Panc1 (cell line): ENCODE measurements around the gene SH3BP5L. TPM values are rescaled to one million over a fixed set of nuclear protein-coding genes. Genes with fewer than 3 reads are reported as not detected.

Source experiments
- ATAC-seq: fragments of 200-7000 bp; cut with Tn5 transposase; 2 replicates; pipeline ENCODE4 v1.9.1; 2020; ENCODE audit warnings: mild to moderate bottlenecking, moderate library complexity
- BruUV-seq: library from RNA; stranded (reverse); fragments of 400-500 nt; replicated peaks from 2 replicates; lab custom pipeline; 2021; lab: Mats Ljungman, UMichigan
- CTCF ChIA-PET: fragments of 300-600 bp; sonication (Branson Sonifier 250); formaldehyde crosslinking; loops from one replicate; lab custom pipeline; 2022; ENCODE audit warnings: antibody characterized with exemption; lab: Charles Lee
- POLR2A ChIA-PET: fragments of 300-600 bp; sonication (Branson Sonifier 250); formaldehyde crosslinking; loops from one replicate; lab custom pipeline; 2022; ENCODE audit warnings: antibody characterized with exemption; lab: Charles Lee
- DNase-seq: peaks from one replicate; pipeline ENCODE4 v3.0.0-alpha.2; 2010; ENCODE audit warnings: low read depth, low spot score
- H3K27ac ChIP-seq: 2 replicates; pipeline ENCODE4 v1.5.1; 2011; ENCODE audit warnings: mild to moderate bottlenecking, low read length, inconsistent platforms
- H3K27me3 ChIP-seq: fragments of 200-500 bp; sonication (Bioruptor generic); 2 replicates; pipeline ENCODE4 v1.6.0; 2014; ENCODE audit warnings: low read length, inconsistent platforms; ENCODE audit not compliant: control insufficient read depth, insufficient read depth
- H3K36me3 ChIP-seq: fragments of 200-500 bp; sonication (Bioruptor generic); 2 replicates; pipeline ENCODE4 v1.5.1; 2014; ENCODE audit warnings: inconsistent platforms, mild to moderate bottlenecking, low read length, moderate library complexity; ENCODE audit not compliant: control insufficient read depth, insufficient read depth
- H3K4me1 ChIP-seq: 2 replicates; pipeline ENCODE4 v1.5.1; 2011; ENCODE audit warnings: inconsistent platforms, mild to moderate bottlenecking, low read length, moderate library complexity; ENCODE audit not compliant: control insufficient read depth, insufficient read depth
- H3K4me3 ChIP-seq, 2 experiments: 2 replicates each; pipeline ENCODE4 v1.5.1; 2011 to 2012; ENCODE audit warnings: low read depth in 2 of 2, low read length in 2 of 2, mild to moderate bottlenecking in 2 of 2, inconsistent platforms in 1 of 2, moderate library complexity in 1 of 2
- H3K9me3 ChIP-seq: fragments of 200-500 bp; sonication (Bioruptor generic); 2 replicates; pipeline ENCODE4 v1.5.1; 2014; ENCODE audit warnings: low read depth, mild to moderate bottlenecking, inconsistent platforms, low read length, moderate library complexity; ENCODE audit not compliant: control insufficient read depth, insufficient read depth
- CTCF ChIP-seq: fragments of 450-650 bp; IDR thresholded peaks from 2 replicates; pipeline ENCODE4 v1.5.1; 2017; ENCODE audit warnings: mild to moderate bottlenecking
- POLR2AphosphoS5 ChIP-seq: IDR thresholded peaks from 2 replicates; pipeline ENCODE4 v1.6.1; 2012; ENCODE audit warnings: mild to moderate bottlenecking, low read depth, low read length, moderate library complexity
- REST ChIP-seq, 2 experiments: IDR thresholded peaks; 2 replicates each; pipeline ENCODE4 v1.6.1; 2011 to 2012; ENCODE audit warnings: low read depth in 2 of 2, control low read depth in 1 of 2, low read length in 1 of 2, mild to moderate bottlenecking in 1 of 2, moderate library complexity in 1 of 2; ENCODE audit not compliant: insufficient read depth in 1 of 2
- SIN3A ChIP-seq: IDR thresholded peaks from 2 replicates; pipeline ENCODE4 v1.6.1; 2012; ENCODE audit warnings: low read depth, mild to moderate bottlenecking, low read length, moderate library complexity, borderline replicate concordance; ENCODE audit not compliant: insufficient read depth
- TCF7L2 ChIP-seq: IDR thresholded peaks from 2 replicates; pipeline ENCODE4 v1.6.1; 2011; ENCODE audit warnings: mild to moderate bottlenecking, low read depth, low read length, inconsistent platforms
- in situ Hi-C: cut with HindIII; loops from 2 replicates; pipeline ENCODE4 v1.10.0; 2016; ENCODE audit warnings: low sequenced_read_pairs, low pct_unique_long_range_greater_than_20kb
- intact Hi-C: fragments of 100-400 bp; cut with micrococcal nuclease; formaldehyde crosslinking; loops from one replicate; pipeline ENCODE4 v1.10.0; 2022; ENCODE audit not compliant: unreplicated experiment
- total RNA-seq: library from RNA; stranded (reverse); gene quantifications from one replicate; pipeline ENCODE4 v1.2.1, GENCODE V29; 2021; ENCODE audit not compliant: unreplicated experiment

Gene SH3BP5L
- total RNA-seq, 1 experiment from 2014 or later, result 23.9 TPM

GRCh38 chr1:248786156-248786555, 39.6 kb downstream of the SH3BP5L start:
- no peaks in the 10 kb centered on the region; the same call in 1 of the 2 replicates for H3K36me3 ChIP-seq
- H3K4me3 ChIP-seq, result no peak overlapping the region
- no peak overlapping the region for H3K27ac ChIP-seq
- TF ChIP-seq REST (IDR thresholded peaks at IDR 0.05; ENCODE audit: insufficient read depth in 1 of 2, low read depth in 2 of 2, low read length in 1 of 2) (no peak), POLR2AphosphoS5 (no peak), TCF7L2 (no peak), SIN3A (no peak), CTCF (no peak)
- DNase-seq, result no peak
- no peaks in the 10 kb centered on the region for H3K4me1 ChIP-seq
- no peaks in the 10 kb centered on the region for H3K27me3 ChIP-seq
- CTCF ChIA-PET, result no interaction called here
- no peak for ATAC-seq
- no peaks in the 10 kb centered on the region for H3K9me3 ChIP-seq
- in situ Hi-C loops, result no loop called here
- POLR2A ChIA-PET, result no interaction called here
- no TSS peak for BruUV-seq
- intact Hi-C loops, result no loop called here

- TF ChIP-seq CTCF, result no peak
- no peak for TF ChIP-seq SIN3A
- no peak for TF ChIP-seq REST (IDR thresholded peaks at IDR 0.05; ENCODE audit: insufficient read depth in 1 of 2, low read depth in 2 of 2, low read length in 1 of 2)
- no peak for TF ChIP-seq TCF7L2
- no peak for TF ChIP-seq POLR2AphosphoS5
- no peaks in the 10 kb centered on the region for H3K4me1 ChIP-seq
- H3K27me3 ChIP-seq, result no peaks in the 10 kb centered on the region
- DNase-seq (no peak), ATAC-seq (no peak)
- no peak overlapping the region for H3K4me3 ChIP-seq
- no TSS peak for BruUV-seq
- ChIA-PET CTCF (no interaction called here), POLR2A (no interaction called here)
- intact Hi-C loops (no loop called here), in situ Hi-C loops (no loop called here)
- H3K27ac ChIP-seq, result no peak overlapping the region
- H3K9me3 ChIP-seq, result no peaks in the 10 kb centered on the region
- H3K36me3 ChIP-seq, result no peaks in the 10 kb centered on the region; the same call in 1 of the 2 replicates
Observed at GRCh38 chr1:248783367-248783766, 42.3 kb downstream of the SH3BP5L start.
